Nephron (organoid): Measurements from ENCODE around the gene GPC5.

ENCODE experiments used
- H3K27ac Mint-ChIP-seq, 3 experiments: 2 replicates each; pipeline ENCODE4 v1.8.0; 2020; ENCODE audit warnings: mixed read lengths in 3 of 3, mild to moderate bottlenecking in 2 of 3, moderate library complexity in 1 of 3
- H3K27me3 Mint-ChIP-seq: 2 replicates; pipeline ENCODE4 v1.8.0; 2021; ENCODE audit warnings: low read depth, mild to moderate bottlenecking, moderate library complexity, mixed read lengths
- H3K36me3 Mint-ChIP-seq: 2 replicates; pipeline ENCODE4 v1.8.0; 2020; ENCODE audit warnings: low read depth, mixed read lengths
- H3K4me1 Mint-ChIP-seq: 2 replicates; pipeline ENCODE4 v1.8.0; 2020; ENCODE audit warnings: mixed read lengths
- H3K4me3 Mint-ChIP-seq, 3 experiments: 2 replicates each; pipeline ENCODE4 v1.8.0; 2020; ENCODE audit warnings: mild to moderate bottlenecking in 3 of 3, mixed read lengths in 3 of 3, moderate library complexity in 2 of 3
- H3K9me3 Mint-ChIP-seq: 2 replicates; pipeline ENCODE4 v1.8.0; 2020; ENCODE audit warnings: mixed read lengths
- CTCF ChIP-seq, 3 experiments: fragments of 200-600 bp; sonication (generic); IDR thresholded peaks; one replicate each; pipeline ENCODE4 v1.5.0; 2021; ENCODE audit warnings: antibody characterized with exemption in 3 of 3; ENCODE audit not compliant: unreplicated experiment in 3 of 3

GPC5 gene

DNA sequence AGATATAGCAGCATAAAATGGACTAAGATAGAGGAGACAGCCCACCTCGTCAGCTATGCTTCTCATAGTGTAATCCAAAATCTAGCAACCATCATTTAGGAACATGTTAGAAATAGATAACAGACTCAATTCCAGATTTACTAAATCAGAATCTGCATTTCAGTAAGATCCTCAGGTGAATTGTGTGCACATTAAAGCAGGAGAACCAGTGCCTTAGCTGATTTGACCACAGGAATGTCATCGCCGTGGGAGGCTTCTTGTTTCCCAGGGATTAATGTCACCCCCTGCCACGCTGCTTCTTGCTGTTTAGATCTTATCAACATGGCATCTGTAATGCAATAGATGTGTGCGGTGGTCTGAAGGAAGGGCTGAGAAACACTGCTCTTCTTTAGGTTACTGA is 84.0 kb downstream of the GPC5 start:
- Mint-ChIP-seq H3K4me3 (no peak overlapping the region), H3K9me3 (no peaks in the 10 kb centered on the region), H3K36me3 (no peaks in the 10 kb centered on the region), H3K27me3 (no peaks in the 10 kb centered on the region), H3K4me1 (no peaks in the 10 kb centered on the region), H3K27ac (no peak overlapping the region)
- no peak for TF ChIP-seq CTCF (IDR thresholded peaks at IDR 0.05; ENCODE audit: unreplicated experiment in 3 of 3)

- peaks cover 12% of the 10 kb centered on the region for H3K9me3 Mint-ChIP-seq
Observed at GRCh38 chr13:91491980-91492379, 93.6 kb downstream of the GPC5 start.

DNA sequence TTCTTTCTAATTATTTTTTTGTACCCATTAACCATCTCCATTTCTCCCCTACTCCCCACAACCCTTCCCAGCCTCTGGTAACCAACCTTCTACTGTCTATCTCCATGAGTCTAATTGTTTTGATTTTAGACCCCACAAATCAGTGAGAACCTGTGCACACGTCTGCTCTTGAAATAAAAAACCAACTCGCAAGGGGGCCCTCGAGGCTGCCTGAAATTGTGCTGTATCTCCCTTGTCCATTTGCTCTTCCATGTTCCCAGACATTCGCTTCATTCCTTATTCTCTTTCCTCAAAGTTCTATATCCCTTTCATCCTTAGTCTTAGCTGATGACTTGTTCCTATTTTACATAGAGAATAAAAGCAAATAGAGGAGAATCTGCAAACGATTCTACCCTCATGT is 95.0 kb downstream of the GPC5 start:
- Mint-ChIP-seq H3K27ac (peak overlapping the region in 1 of 3 experiments; percentile 24), H3K27me3 (peaks cover 3% of the 10 kb centered on the region), H3K4me3 (no peak overlapping the region), H3K36me3 (peaks cover 1% of the 10 kb centered on the region), H3K9me3 (peaks cover 8% of the 10 kb centered on the region), H3K4me1 (peaks cover 21% of the 10 kb centered on the region)
- TF ChIP-seq CTCF (IDR thresholded peaks at IDR 0.05; ENCODE audit: unreplicated experiment in 3 of 3): no peak

More at GRCh38 chr13:91491980-91492379, 93.6 kb downstream of the GPC5 start:
- TF ChIP-seq CTCF (IDR thresholded peaks at IDR 0.05; ENCODE audit: unreplicated experiment in 3 of 3): no peak
- Mint-ChIP-seq H3K27me3 (no peaks in the 10 kb centered on the region), H3K27ac (peak overlapping the region; percentile 62 to 95 (median 73)), H3K36me3 (peaks cover 9% of the 10 kb centered on the region), H3K4me1 (peaks cover 21% of the 10 kb centered on the region), H3K4me3 (no peak overlapping the region)

DNA sequence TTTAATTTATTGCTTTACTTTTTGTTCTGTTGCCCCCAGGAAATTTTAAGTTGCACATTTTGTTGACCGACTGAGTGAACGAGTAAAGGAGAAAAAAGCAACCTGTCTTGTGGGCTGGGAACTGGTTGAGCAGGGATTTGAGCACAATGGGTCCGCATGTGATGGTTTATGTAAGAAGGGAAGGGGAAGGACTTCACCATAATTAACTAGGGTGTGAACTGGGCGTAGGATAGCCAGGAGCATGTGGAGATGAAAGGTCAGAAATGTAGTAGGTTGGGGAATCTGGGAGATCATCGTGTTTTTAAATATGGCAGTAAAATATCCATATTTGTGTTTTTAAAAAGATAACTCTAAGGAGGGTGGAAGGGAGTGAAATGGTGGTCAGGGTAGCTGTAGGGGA is 99.9 kb downstream of the GPC5 start:
- H3K27ac Mint-ChIP-seq: no peak overlapping the region
- H3K36me3 Mint-ChIP-seq: peaks cover 9% of the 10 kb centered on the region
- peaks cover 3% of the 10 kb centered on the region for H3K9me3 Mint-ChIP-seq
- no peaks in the 10 kb centered on the region for H3K4me1 Mint-ChIP-seq
- no peak for TF ChIP-seq CTCF (IDR thresholded peaks at IDR 0.05; ENCODE audit: unreplicated experiment in 3 of 3)
- H3K27me3 Mint-ChIP-seq: peaks cover 7% of the 10 kb centered on the region
- no peak overlapping the region for H3K4me3 Mint-ChIP-seq

- Mint-ChIP-seq H3K27ac (no peak overlapping the region), H3K9me3 (no peaks in the 10 kb centered on the region), H3K27me3 (no peaks in the 10 kb centered on the region), H3K36me3 (peaks cover 9% of the 10 kb centered on the region), H3K4me1 (no peaks in the 10 kb centered on the region), H3K4me3 (no peak overlapping the region)
- TF ChIP-seq CTCF (IDR thresholded peaks at IDR 0.05; ENCODE audit: unreplicated experiment in 3 of 3): no peak
Observed at GRCh38 chr13:91504216-91504615, 105.8 kb downstream of the GPC5 start.

GRCh38 chr13:91506759-91507158 is 108.3 kb downstream of the GPC5 start:
- H3K27ac Mint-ChIP-seq: no peak overlapping the region
- no peaks in the 10 kb centered on the region for H3K4me1 Mint-ChIP-seq
- H3K27me3 Mint-ChIP-seq: no peaks in the 10 kb centered on the region
- no peak overlapping the region for H3K4me3 Mint-ChIP-seq
- H3K36me3 Mint-ChIP-seq: no peaks in the 10 kb centered on the region
- H3K9me3 Mint-ChIP-seq: no peaks in the 10 kb centered on the region
- TF ChIP-seq CTCF (IDR thresholded peaks at IDR 0.05; ENCODE audit: unreplicated experiment in 3 of 3): no peak
